Endothelial cell of umbilical vein (primary cell): Measurements from ENCODE around the gene OR5AU1. TPM values are rescaled to one million over a fixed set of nuclear protein-coding genes. Genes with fewer than 3 reads are reported as not detected.

ENCODE experiments used
- BruUV-seq: library from RNA; stranded (reverse); fragments of 400-500 nt; replicated peaks from 2 replicates; lab custom pipeline; 2021; lab: Mats Ljungman, UMichigan
- CTCF ChIA-PET: fragments of 300-600, 350-600 bp; sonication (Branson Sonifier 250); formaldehyde crosslinking; loops from one replicate; lab custom pipeline; 2021; ENCODE audit warnings: antibody characterized with exemption, inconsistent platforms; lab: Charles Lee
- POLR2A ChIA-PET: fragments of 300-600, 350-600 bp; sonication (Branson Sonifier 250); formaldehyde crosslinking; loops from one replicate; lab custom pipeline; 2021; ENCODE audit warnings: antibody characterized with exemption, inconsistent platforms; lab: Charles Lee
- DNase-seq: peaks from one replicate; pipeline ENCODE4 v3.0.0-alpha.2; 2011; ENCODE audit warnings: low read depth, low spot score
- FAIRE-seq: peaks from 2 replicates; lab custom pipeline; 2011; peaks lifted over from hg19 to GRCh38; lab: Jason Lieb, UNC
- H2AFZ ChIP-seq: 2 replicates; pipeline ENCODE4 v1.6.0; 2012; ENCODE audit warnings: low read depth, low read length, control low read depth, inconsistent platforms
- H3K27ac ChIP-seq: 2 replicates; pipeline ENCODE4 v1.5.1; 2011; ENCODE audit warnings: low read depth, mild to moderate bottlenecking, control low read depth, low read length, moderate library complexity; ENCODE audit not compliant: insufficient read depth
- H3K27me3 ChIP-seq, 2 experiments: 2 replicates each; pipeline versions ENCODE4 v1.6.0 to v1.6.1; 2011; ENCODE audit warnings: low read length in 2 of 2, mixed read lengths in 1 of 2; ENCODE audit not compliant: control insufficient read depth in 2 of 2, insufficient read depth in 2 of 2
- H3K36me3 ChIP-seq, 2 experiments: 2 replicates in 1 of 2; 3 replicates in 1 of 2; pipeline ENCODE4 v1.5.1; 2011; ENCODE audit warnings: low read length in 2 of 2, mild to moderate bottlenecking in 1 of 2, moderate library complexity in 1 of 2; ENCODE audit not compliant: control insufficient read depth in 2 of 2, insufficient read depth in 2 of 2; ENCODE audit errors: extremely low read depth in 1 of 2
- H3K4me1 ChIP-seq: 3 replicates; pipeline ENCODE4 v1.5.1; 2011; ENCODE audit warnings: mild to moderate bottlenecking, low read length; ENCODE audit not compliant: control insufficient read depth, insufficient read depth; ENCODE audit errors: extremely low read depth
- H3K4me2 ChIP-seq: 2 replicates; pipeline ENCODE4 v1.6.1; 2011; ENCODE audit warnings: low read length, control low read depth, mixed read lengths; ENCODE audit not compliant: insufficient read depth
- H3K4me3 ChIP-seq, 3 experiments: fragments of 200-600 bp in 1 of 3; sonication (generic), shearing (Covaris generic) in 1 of 3; replicated peaks in 1 of 3; 2 replicates each; pipeline ENCODE4 v1.5.1; 2011 to 2016; ENCODE audit warnings: control low read depth in 3 of 3, low read length in 3 of 3, mild to moderate bottlenecking in 2 of 3, inconsistent platforms in 1 of 3, low read depth in 1 of 3, moderate library complexity in 1 of 3; ENCODE audit not compliant: insufficient read depth in 1 of 3
- H3K79me2 ChIP-seq: 2 replicates; pipeline ENCODE4 v1.6.0; 2012; ENCODE audit warnings: low read length, inconsistent platforms; ENCODE audit not compliant: control insufficient read depth, insufficient read depth
- H3K9ac ChIP-seq: replicated peaks from 2 replicates; pipeline ENCODE3; 2011; ENCODE audit warnings: low read length, control low read depth; ENCODE audit not compliant: insufficient read depth; ENCODE audit errors: extremely low read depth
- H3K9me1 ChIP-seq: replicated peaks from 3 replicates; pipeline ENCODE4 v1.6.0; 2011; ENCODE audit warnings: mild to moderate bottlenecking, low read length; ENCODE audit not compliant: control insufficient read depth, insufficient read depth; ENCODE audit errors: extremely low read depth
- H3K9me3 ChIP-seq: replicated peaks from 2 replicates; pipeline ENCODE4 v1.5.1; 2012; ENCODE audit warnings: low read length, inconsistent platforms; ENCODE audit not compliant: control insufficient read depth, insufficient read depth
- H4K20me1 ChIP-seq: replicated peaks from 2 replicates; pipeline ENCODE3; 2011; ENCODE audit warnings: mild to moderate bottlenecking, low read length; ENCODE audit not compliant: control insufficient read depth, insufficient read depth; ENCODE audit errors: extremely low read depth
- CTCF ChIP-seq, 2 donors: IDR thresholded peaks; 1 replicate in 1 of 2; 2 replicates in 1 of 2; pipeline ENCODE4 v1.5.1; 2011; ENCODE audit warnings: low read length in 2 of 2, mild to moderate bottlenecking in 2 of 2, moderate library complexity in 2 of 2, control low read depth in 1 of 2, inconsistent platforms in 1 of 2, low read depth in 1 of 2; ENCODE audit not compliant: insufficient read depth in 1 of 2; ENCODE audit errors: extremely low read depth in 1 of 2
- MAX ChIP-seq: IDR thresholded peaks from 2 replicates; pipeline ENCODE4 v1.6.1; 2011; ENCODE audit not compliant: insufficient read depth, insufficient read length
- POLR2AphosphoS5 ChIP-seq: IDR thresholded peaks from 2 replicates; pipeline ENCODE4 v1.6.1; 2012; ENCODE audit warnings: low read depth, mild to moderate bottlenecking, control low read depth, low read length, moderate library complexity; ENCODE audit not compliant: insufficient read depth
- dilution Hi-C: fragments of 300-500 bp; cut with MboI; formaldehyde crosslinking; loops from one replicate; pipeline ENCODE4 v1.15.0; 2019; ENCODE audit warnings: low sequenced_read_pairs; ENCODE audit not compliant: extremely low pct_ligation_motif_present
- intact Hi-C: fragments of 100-400 bp; cut with micrococcal nuclease; formaldehyde crosslinking; loops from one replicate; pipeline ENCODE4 v1.10.0; 2022
- polyA plus RNA-seq, 4 experiments: library from polyadenylated mRNA; depleted of rRNA in 3 of 4; stranded (reverse) in 3 of 4; unstranded in 1 of 4; fragments of >200 nt; gene quantifications; 2 replicates each; pipeline versions ENCODE4 v1.2.1 to v1.2.3, GENCODE V29; 2011 to 2012; ENCODE audit warnings: missing spikeins in 1 of 4
- total RNA-seq: library from RNA; stranded (reverse); gene quantifications from 2 replicates; pipeline ENCODE4 v1.2.3, GENCODE V29; 2021

The OR5AU1 gene
- total and polyA plus RNA-seq, 2 donors (not counting 3 experiments of a cell fraction or from before 2014, with no cell fraction given), result not detected

- Histone ChIP-seq H3K4me2 (no peak overlapping the region), H3K9me3 (no peaks in the 10 kb centered on the region), H3K79me2 (no peaks in the 10 kb centered on the region), H3K9me1 (no peaks in the 10 kb centered on the region), H3K27me3 (no peaks in the 10 kb centered on the region), H2AFZ (no peak overlapping the region), H3K27ac (no peak overlapping the region), H3K36me3 (peaks cover 21 to 37% of the 10 kb centered on the region in 2 experiments), H3K4me1 (no peaks in the 10 kb centered on the region), H4K20me1 (no peaks in the 10 kb centered on the region), H3K4me3 (no peak overlapping the region), H3K9ac (no peak overlapping the region)
- DNase-seq, result no peak
- intact Hi-C loops (no loop called here), dilution Hi-C loops (no loop called here)
- FAIRE-seq, result no peak
- no TSS peak for BruUV-seq
- ChIA-PET CTCF (no interaction called here), POLR2A (interaction anchor here (0.7 kb wide), 1 partner anchor 37 kb away, joined by 3 read pairs; no protein-coding TSS in a partner anchor)
- no peak for TF ChIP-seq MAX
Measured at GRCh38 chr14:21204167-21205025, 48.5 kb upstream of the OR5AU1 start.

- no peak for FAIRE-seq
- no peak overlapping the region for H3K4me2 ChIP-seq
- CTCF ChIA-PET, result no interaction called here
- H3K27ac ChIP-seq, result no peak overlapping the region
- H3K9me3 ChIP-seq, result no peaks in the 10 kb centered on the region
- H3K9me1 ChIP-seq, result no peaks in the 10 kb centered on the region
- no peaks in the 10 kb centered on the region for H4K20me1 ChIP-seq
- no peak overlapping the region for H2AFZ ChIP-seq
- dilution Hi-C loops, result no loop called here
- TF ChIP-seq POLR2AphosphoS5, result peak; percentile 21
- TF ChIP-seq CTCF (IDR thresholded peaks at IDR 0.05; ENCODE audit: extremely low read depth in 1 of 2, insufficient read depth in 1 of 2, low read depth in 1 of 2, low read length in 2 of 2), result no peak
- no peak for DNase-seq
- H3K4me1 ChIP-seq, result no peaks in the 10 kb centered on the region
- no peaks in the 10 kb centered on the region for H3K79me2 ChIP-seq
- H3K4me3 ChIP-seq, result no peak overlapping the region
- POLR2A ChIA-PET, result interaction anchor here (0.7 kb wide), 1 partner anchor 38 kb away, joined by 3 read pairs; no protein-coding TSS in a partner anchor
- intact Hi-C loops, result no loop called here
- H3K36me3 ChIP-seq, result peaks cover 21 to 31% of the 10 kb centered on the region in 2 experiments
- no TSS peak for BruUV-seq
- H3K27me3 ChIP-seq, result no peaks in the 10 kb centered on the region
- no peak overlapping the region for H3K9ac ChIP-seq
Measured at GRCh38 chr14:21203470-21204166, 47.8 kb upstream of the OR5AU1 start.
